HG02938 (cell line): ENCODE results near the gene ERCC3.

ENCODE experiments used
- ATAC-seq: cut with Tn5 transposase; IDR thresholded peaks from one replicate; pipeline ENCODE4 v1.9.1; 2021; ENCODE audit warnings: mild to moderate bottlenecking, moderate library complexity; ENCODE audit not compliant: unreplicated experiment

Gene ERCC3

GRCh38 chr2:127293748-127294562, at the start of gene ERCC3:
ERCC3 (minus strand) TSS chr2:127294144; CDS start chr2:127294081, 63 bp downstream.
- peak; percentile 96 for ATAC-seq

- no peak for ATAC-seq
These were observed 49.3 kb upstream of the ERCC3 start for GRCh38 chr2:127343277-127343676.

DNA sequence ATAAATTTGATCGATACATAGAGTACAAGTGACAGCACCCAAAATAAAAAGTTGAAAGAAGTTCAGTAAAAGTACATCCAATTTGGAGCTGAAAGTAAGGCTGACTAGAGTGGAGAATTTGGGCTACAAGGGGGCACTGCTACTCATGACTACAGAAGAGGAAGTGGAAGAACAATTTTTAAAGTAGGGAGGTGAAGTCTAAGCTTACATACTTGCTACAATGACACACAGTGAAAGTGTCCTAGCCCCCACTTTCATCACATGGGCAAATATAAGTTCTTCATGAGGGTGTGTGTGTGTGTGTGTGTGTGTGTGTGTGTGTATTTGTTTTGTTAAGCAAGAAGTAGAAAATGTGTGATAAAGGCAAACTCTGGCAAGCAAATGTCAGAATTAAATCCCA, 48.2 kb upstream of the ERCC3 start:
- ATAC-seq = peak; percentile 78

DNA sequence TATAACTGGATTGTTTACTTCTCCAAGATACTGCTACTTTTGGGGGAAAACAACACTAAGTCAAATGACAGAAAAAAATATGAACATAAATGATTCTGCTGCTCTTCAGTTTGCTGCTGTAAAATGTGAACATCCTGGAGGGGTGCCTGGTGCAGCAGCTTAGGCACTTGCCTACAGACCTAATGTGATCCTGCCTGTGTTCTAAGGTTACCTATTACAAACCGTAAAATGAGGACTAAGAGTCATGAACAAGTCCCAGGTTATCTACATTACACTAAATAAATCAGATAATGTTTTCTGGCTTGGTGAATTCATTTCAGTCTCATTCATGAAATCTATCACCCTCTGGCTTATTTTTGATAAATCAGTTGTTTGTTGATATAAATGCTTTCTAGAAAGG, 38.4 kb upstream of the ERCC3 start:
- ATAC-seq = no peak

GRCh38 chr2:127330753-127331152, 36.8 kb upstream of the ERCC3 start:
- ATAC-seq = peak; percentile 77

DNA sequence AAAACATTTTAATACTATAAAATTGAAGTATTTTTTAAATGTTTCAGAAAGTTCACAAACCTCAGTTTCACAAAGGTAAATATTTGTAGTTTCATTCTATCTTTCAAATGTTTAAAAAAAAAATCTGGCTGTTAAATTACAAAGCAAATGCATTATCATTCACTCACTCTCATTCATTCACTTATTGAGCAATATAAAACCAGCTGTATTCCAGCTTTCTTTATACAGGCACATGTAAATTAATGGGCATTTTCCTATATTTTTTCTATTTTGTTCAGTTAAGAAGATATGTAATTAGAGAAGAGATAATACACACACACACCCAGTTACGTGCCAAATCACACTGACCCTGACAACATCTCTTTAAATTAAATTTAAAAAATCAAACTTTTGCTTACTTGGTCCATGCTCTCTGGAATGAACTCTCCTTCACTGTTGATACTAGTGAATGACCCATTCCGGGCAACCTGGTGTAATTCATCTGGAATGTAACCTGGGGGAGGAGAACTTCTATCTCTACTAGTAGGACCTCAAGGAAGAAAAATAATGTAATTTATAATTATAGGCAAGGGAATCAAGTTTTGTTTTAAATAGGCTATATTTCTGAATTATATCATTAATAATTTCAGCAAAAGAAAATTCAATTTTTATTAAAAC, 32.5 kb upstream of the ERCC3 start:
- ATAC-seq = no peak

- no peak for ATAC-seq
These were observed 30.7 kb upstream of the ERCC3 start for GRCh38 chr2:127324635-127325034.

GRCh38 chr2:127321303-127321702, 27.4 kb upstream of the ERCC3 start:
- ATAC-seq = no peak

- ATAC-seq = no peak
These were observed 26.8 kb upstream of the ERCC3 start for GRCh38 chr2:127320586-127321275.

DNA sequence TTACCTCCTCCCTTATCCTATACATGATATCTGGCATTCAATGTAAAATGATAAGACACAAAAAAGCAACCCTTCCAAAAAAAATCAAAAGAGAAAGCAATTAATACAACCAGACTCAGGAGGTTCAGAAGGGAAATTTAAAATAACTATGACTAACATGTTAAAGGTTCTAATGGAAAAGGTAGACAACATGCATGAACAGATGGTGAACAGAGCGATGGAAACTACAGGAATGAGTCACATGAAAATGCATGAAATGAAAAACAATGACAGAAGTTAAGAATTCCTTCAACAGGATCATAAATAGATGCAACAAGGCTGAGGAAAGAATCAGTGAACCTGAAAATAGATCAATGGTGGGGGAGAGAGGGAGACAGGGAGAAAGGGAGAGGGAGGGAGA, 26.1 kb upstream of the ERCC3 start:
- no peak for ATAC-seq

- ATAC-seq = no peak
These were observed 20.4 kb upstream of the ERCC3 start for GRCh38 chr2:127314193-127314988.

- peak; percentile 98 for ATAC-seq
These were observed 19.5 kb upstream of the ERCC3 start for GRCh38 chr2:127313406-127313805.

DNA sequence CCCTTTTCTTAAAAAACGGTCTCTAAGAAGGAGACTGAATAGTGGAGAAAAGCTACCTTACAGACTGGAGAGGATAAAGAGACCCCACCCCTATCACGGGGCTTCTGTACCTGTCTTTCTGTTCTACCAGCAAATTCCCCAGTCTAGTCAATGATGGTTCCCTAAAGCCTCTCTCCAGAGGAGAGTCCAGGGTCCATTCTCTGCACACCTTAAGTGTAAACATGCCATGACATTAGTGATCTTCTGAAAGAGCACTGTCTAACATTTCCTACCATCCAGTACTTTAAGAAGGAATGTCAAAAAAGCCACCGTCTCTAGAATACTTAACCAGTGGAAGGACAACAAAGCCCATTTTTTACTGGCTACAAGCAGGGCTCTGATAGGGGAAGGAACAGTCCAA, 17.0 kb upstream of the ERCC3 start:
- no peak for ATAC-seq

GRCh38 chr2:127309468-127309867, 15.5 kb upstream of the ERCC3 start:
- no peak for ATAC-seq

- ATAC-seq = no peak
These were observed 14.7 kb upstream of the ERCC3 start for GRCh38 chr2:127308586-127309138.

GRCh38 chr2:127305990-127306585, 12.1 kb upstream of the ERCC3 start:
- ATAC-seq = no peak

GRCh38 chr2:127302168-127302567, 8.2 kb upstream of the ERCC3 start:
- no peak for ATAC-seq

DNA sequence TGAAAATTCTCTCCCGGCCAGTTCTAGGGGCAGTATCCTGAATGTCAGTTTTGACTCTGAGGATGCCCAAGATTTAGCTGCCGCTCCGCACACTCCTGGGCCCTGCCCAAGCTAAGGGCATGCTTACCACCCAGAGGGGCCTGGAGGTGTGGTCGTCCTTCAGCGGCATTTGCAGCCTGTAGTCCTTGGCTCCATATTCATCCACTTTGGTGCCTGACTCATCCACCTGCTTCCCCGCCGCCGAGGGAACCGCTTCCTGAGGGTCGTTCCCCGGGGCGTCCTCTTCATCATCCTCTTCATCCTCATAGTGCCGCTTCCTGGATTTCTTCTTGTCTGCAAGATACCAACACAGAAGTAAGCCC, 577 bp downstream of the ERCC3 start:
- no peak for ATAC-seq

DNA sequence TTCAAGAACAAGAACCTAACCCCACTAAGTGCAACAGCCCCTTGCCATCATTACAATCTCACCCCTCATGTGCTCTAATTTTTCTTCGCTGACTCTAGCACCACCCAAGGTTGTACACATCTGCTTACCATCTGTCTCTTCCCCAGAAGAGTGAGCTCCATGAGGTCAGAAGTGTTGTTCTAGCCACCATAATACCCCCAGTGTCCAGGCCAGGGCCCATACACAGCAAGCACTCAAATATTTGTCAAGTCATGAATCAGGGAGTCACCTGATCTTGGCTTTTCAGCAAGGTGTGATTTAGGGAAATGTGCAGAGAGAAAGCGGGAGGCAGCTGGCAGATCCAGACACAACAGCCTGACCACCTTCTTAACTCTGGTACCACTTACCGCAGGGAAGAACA, 5.7 kb downstream of the ERCC3 start:
- no peak for ATAC-seq

DNA sequence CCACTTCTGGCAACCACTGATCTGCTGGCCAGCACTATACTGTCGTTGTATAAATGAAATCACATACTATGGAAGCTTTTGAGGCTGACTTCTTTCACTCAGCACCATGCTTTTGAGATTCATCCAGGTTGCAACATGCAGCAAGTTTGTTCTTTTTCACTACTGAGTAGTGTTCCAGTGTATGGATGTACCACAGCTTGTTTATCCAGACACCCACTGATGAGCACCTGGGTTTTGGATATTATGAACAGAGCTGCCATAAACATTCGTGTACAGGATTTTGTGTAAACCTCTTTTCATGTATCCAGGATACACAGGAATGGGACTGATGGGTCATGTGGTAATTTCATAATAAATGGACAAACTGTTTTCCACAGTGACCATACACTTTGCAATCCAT, 10.7 kb downstream of the ERCC3 start:
- ATAC-seq = no peak
